ENCODE measurements around the gene UBR3.

Gene UBR3

DNA sequence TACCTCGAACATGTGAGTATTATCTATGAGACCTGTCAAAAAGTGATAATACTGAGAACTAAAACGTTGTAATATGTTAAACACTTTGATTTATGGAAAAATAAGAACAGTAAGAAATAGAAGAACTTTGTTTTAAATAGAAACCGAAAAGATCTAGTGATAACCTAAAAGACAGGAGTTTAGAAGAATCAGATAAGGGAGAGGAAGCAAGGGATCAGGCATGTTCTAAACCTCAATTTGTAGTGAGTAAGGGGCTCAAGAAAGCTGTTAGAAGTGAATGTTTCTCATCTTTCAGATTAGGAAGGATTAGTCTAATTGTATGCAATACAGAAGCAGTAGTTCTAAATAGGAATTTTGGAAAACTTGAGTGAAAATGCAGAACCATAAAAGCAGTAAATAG is 182.0 kb downstream of the UBR3 start:
- no peak for DNase-seq

DNA sequence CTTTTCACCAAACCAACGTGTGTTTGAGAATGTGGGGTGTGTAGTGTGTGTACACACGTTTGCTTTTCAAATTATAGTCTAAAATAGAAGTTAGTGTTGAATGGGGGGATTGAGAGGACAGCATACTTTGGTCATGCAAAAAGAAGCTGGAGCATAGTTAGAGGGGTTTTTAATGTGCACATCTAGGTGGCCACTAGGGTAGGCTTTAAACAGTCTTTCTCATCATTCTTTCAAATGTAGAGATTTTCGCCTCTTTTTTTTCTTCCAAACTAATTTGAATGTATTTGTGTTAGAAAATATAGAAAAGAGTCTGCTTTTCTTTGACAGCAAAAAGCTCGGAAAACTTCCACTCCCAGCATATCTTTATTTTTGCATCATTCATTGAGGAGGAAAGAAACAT is 185.5 kb downstream of the UBR3 start:
- DNase-seq: no peak

DNA sequence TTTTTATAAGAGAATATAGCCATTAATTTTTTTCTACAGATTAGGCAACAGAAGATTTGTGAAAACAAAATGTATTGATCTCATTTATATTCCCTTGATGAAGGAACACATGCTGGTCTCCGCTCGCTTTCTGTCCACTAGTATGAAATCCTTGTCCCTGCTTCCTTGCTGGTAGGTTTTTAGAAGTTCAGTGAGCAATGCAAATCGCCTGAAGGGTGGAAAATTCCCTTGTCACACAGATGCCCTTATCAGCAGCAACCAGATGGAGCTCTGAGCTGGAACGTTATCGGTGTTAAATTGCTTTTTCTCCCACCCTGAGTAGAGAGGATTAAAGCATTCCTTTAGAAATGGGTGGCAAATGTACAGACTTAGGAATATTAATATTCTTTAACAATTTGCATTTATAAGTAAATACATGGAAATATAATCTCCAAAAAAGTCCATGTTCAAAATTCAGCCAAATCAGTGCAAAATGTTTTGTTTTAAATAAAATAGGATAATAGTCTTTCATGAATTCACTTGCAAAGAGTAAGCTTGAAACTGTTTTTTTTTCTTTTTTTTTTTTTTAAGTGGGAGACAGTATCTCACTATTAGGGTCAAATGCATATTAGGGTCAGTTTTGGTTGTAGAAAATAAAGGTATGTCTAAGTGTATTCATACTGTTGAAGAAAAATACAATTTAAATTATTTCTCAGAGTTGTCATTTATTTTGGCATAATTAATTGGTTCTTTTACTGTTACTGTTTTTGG is 186.7 kb downstream of the UBR3 start:
- DNase-seq: no peak

DNA sequence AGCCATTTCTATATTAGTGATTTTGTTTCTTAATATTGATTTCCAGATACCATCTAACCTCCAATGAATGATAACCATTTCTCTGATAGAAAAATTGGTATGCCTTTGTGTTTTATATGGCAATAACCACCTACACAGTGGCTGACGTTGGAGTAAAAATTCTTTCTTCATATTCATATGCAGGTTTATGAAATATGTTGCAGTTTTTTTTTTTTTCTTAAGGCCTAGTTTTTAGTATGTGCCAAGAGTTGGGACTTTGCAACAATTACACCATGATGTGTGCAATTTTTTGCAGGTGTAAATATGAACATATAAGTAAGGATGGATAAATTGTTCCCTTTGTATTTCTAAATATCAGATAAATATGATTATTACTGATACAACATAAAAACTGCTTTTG is 187.5 kb downstream of the UBR3 start:
- no peak for DNase-seq

DNA sequence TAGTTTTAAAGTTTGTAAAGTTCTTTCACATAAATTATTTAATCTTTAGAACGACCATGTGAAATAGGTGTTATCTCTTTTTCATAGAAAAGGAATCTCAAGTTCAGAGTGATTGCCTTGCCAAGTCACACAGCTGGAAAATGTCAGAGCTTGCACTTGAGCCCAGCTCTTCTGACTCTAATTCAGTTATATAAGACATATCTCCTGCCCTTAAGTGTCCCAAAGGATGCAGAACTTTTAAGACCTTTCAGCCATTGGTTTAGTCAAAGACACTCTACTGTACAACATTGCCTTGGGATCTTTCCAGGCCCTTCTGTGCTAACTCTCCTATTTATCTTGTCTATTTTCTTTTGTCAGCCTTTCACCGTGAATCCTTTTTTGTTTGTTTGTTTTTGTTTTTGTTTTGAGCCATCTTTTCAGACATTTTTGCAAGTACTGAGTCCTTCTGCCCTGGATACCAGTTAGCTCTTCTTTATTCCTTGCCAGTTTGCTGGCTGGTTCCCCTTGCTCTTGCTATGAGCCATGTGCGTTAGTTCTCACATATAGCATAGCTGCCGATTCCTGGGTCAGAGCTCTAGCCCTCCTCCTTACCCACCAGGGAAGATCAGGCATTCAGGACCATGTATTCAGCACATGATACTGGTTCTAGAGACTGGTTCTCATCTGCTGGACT is 190.7 kb downstream of the UBR3 start:
- no peak for DNase-seq

DNA sequence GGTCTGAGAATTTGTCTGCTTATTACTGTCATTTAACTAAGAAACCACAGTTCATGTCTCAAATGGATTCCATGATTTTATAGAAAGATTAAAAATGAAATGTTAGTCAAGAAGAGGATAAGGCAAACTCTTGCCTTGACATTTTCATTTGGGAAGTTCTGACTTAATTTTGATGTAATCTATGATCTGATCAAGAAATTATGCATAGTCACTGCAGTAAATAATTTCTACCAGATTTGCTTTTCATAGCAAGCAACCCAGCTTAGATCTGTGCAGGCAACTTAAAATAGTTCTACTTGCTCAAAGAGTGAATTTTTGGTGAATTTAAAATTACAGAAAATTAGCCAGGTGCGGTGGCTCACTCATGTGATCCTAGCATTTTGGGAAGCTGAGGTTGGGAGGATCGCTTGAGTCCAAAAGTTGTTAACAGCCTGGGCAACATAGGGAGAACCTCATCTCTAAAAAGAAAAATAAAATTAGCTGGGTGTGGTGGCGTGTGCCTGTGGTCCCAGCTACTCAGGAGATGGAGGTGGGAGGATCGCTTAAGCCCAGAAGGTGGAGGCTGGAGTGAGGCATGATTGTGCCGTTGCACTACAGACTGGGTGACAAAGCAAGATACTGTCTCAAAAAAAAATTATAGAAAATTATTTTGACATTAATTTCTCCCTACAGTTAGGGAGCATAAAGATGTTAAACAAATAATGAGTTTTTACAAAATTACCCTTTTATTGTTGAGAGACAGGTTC is 192.0 kb downstream of the UBR3 start:
- DNase-seq: no peak

DNA sequence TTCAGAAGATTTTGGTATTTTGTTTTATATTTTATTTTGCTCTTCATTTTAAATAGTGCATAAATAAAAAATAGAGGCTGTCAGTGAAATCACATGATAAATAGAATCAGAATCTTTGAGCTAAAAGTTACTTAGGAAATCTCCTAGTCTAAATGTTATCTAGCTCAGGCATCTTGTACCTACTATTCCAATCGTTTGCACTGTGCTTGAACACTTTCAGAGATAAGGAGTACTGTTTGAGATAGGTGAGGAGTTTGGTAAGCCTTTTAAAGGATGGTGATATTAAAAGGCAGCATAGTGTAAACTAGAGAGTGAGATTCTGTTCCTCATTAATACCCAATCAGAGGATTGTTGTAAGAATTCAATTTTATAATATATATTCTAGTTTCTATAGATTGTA is 193.5 kb downstream of the UBR3 start:
- DNase-seq: no peak

DNA sequence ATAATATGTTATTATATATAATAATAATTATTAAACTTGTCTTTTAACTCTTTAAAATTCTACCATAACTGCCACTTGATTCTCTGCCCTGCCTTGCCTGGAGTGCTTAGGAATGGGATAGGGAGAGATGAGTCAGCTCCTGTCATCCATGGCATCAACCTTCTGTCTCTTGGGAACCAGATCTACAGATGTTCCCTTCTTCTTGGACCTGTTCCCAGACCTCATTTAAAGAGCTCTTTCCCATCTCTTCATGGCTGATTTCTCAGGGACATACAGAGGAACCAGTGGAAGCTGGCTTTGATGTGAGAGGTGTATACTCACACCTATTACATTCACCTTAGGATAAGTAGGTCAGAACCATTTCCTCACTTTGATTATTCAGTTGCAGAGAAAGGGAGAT is 195.4 kb downstream of the UBR3 start:
- no peak for DNase-seq

DNA sequence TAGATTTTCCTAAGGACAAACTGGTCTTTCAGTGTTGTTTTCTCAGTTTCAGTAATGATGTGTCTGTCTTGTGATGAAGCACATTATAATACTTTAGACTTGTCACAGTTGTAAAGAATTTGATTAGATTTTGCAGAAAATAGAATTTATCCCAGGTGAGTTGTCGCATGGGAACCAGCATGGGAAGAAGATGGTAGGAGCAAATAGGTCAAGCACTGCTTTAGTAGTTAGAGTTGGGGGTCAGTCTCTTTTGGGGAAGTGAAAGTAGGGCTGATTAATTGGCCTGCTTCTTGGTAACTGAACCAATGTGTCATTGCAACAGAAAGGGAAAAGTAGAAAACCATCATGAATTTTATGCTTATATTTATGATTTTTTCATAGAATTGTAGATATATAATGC is 197.5 kb downstream of the UBR3 start:
- DNase-seq: no peak

DNA sequence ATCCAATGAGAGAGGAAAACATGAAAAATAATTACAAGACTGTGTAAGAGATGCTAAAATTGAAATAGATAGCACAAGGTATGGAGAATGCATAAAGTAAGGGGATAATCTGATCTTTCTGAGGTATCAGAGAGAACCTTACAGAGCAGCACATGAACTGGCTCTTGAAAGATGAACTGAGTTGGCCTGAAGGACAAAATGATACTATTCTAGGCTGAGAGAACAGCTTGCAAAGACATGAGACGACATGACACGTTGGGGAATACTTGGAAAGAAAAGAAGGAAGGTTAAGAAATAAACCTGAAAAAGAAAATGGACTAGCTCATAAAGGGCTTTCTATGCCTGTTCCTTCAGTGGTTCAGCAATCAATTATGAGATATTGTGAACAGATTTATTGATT is 198.0 kb downstream of the UBR3 start:
- no peak for DNase-seq

DNA sequence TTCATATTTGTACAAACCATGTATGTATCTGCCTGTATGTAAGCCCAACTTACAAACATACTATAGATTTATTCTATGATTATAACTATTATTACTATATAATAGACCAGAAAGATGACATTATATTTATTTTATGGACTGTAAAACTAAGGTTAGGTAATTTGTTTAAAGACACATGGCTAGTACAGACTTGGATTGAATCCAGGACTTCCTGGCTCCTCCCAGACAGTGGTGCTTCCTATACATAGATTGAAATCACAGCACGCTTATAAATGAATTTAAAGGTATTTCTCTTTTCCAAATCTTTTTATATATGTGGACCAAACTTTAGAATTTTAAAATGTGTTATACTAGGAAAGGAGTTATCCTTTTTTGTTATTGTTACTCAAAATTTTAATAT is 199.1 kb downstream of the UBR3 start:
- DNase-seq: no peak

DNA sequence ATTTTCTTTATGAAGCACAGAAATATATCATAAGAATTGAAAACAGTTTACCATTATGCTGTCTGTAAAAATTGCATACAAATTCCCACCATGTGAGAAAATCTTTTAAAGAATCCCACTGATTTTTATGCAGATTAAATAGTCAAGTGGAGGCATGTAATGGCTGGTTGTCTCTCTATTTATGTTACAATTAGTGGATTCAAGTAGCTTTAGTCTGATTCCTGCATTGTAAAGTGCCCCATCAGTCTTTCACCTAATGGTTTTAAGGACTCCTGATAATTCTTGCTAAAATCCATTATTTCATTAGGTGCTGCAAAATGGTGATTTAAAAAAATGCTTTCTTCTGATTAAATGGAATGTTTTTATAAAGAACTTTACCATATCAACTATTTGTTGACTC is 202.3 kb downstream of the UBR3 start:
- no peak for DNase-seq

DNA sequence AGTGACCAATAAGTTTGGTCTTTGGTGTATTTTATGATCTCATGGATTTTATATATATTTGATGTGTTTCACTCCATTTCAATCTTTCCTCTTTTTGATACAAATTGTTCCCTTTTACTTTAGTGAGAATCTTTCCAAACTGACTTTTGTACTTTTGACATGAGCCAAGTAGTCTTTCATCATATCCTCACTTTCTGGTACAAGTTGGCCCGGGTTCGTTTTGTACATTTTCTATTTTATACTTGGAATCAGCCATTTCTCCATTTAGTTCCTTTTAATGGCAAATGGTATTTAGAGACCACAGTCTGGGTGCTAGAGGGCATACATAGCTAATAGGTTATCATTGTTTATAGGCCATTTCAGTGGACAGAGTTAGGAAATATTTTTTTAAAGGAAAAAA is 202.8 kb downstream of the UBR3 start:
- DNase-seq: no peak

DNA sequence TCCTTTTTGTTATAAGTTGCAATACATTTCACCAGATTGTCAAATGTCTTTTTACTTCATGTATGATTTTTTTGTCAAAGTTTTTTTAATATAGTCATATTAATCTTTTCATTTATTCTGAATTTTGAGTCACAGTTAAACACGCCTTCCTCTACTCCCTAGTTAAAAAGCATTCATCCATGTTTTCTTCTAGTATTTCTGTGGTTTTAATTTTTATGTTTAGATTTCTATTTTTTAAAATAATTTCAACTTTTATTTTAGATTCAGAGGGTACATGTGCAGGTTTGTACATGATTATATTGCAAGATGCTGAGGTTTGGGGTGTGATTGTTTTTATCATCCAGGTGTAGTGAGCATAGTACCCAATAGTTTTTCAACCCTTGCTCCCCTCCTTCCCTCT is 204.0 kb downstream of the UBR3 start:
- DNase-seq: no peak

DNA sequence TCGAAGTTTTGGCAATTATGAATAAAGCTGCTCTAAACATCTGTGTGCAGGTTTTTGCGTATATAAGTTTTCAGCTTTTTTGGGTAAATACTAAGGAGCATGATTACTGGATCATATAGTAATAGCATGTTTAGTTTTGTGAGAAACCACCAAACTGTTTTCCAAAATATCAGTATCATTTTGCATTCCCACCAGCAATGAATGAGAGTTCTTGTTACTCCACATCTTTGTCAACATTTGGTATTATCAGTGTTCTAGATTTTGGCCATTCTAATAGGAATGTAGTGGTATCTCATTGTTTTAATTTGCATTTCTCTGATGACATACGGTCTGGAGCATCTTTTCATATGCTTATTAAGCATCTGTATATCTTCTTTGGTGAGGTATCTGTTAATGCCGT is 207.3 kb downstream of the UBR3 start:
- DNase-seq: no peak

DNA sequence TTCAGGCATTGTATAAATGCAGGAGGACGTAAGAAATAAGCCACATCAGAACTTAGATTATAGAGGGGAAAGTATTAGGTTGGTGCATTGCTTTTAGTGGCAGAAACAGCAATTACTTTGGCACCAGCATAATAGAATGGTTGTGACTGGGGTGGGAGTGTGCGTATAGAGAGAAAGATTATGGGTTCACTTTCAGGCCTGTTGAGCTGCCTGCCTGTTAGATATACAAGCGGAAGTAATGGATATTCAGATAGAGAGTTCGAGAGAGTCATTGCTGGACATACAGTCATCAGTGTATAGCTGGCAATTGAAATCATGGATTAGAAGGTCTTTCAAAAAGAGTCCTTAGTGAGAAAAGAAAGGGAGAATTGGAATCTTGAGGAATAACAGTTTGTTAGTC is 211.5 kb downstream of the UBR3 start:
- DNase-seq: no peak

DNA sequence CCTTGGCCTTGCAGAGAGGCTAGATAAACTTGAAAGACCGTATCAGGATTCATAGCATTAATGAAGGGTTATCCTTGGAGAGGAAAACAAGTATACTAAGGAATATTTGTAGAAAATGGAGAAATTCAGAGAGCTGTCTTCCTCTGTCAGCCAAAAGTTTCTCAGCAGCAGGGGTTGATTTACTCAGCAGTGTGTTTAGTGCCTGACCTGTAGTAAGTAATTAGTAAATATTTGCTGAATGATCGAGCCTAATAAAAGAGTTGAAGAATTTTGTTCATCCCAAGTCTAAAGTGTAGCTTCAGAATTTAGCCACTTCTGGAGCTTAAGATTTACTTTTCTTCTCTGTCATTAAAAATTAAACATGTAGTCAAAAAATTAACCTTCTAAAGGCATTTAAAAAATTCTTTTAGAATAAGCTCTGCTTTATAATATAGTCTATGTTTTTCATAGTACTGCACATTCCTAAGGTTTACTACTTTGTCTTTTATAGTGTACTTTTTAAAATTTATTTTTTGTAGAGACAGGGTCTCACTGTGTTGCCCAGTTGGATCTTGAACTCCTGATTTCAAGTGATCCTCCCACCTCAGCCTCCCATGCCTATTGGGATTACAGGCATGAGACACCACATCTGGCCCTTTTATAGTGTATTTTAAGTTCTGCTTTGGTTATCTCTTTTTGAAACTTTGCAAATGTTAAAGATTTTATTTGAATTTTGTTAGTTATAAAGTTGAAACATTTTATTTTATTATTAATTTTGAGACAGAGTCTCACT is 212.3 kb downstream of the UBR3 start:
- DNase-seq: no peak

DNA sequence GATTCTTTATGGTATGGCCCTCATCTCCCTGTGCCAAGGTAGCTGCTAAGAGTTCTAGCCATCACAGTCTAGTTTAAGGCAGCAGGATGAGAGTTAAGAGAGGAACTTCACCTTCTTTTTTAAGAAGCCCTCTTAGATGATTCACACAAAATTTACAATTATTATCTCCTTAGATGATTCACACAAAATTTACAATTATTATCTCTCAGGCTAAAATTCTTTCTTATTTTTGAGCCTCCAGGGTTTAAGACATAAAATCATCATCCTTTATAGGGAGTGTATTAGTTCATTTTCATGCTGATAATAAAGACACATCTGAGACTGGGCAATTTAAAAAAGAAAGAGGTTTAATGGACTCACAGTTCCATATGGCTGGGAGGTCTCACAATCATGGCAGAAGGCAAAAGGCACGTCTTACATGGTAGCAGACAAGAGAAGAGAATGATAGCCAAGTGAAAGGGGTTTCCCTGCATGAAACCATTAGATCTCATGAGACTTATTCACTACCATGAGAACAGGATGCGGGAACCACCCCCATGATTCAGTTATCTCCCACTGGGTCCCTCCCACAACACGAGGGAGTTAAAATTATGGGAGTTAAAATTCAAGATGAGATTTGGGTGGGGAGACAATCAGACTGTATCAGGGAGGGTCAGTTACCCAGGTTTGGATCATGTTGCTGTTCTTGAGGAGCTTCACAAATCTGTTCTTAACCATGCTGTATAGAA is 217.7 kb downstream of the UBR3 start:
- DNase-seq: no peak

DNA sequence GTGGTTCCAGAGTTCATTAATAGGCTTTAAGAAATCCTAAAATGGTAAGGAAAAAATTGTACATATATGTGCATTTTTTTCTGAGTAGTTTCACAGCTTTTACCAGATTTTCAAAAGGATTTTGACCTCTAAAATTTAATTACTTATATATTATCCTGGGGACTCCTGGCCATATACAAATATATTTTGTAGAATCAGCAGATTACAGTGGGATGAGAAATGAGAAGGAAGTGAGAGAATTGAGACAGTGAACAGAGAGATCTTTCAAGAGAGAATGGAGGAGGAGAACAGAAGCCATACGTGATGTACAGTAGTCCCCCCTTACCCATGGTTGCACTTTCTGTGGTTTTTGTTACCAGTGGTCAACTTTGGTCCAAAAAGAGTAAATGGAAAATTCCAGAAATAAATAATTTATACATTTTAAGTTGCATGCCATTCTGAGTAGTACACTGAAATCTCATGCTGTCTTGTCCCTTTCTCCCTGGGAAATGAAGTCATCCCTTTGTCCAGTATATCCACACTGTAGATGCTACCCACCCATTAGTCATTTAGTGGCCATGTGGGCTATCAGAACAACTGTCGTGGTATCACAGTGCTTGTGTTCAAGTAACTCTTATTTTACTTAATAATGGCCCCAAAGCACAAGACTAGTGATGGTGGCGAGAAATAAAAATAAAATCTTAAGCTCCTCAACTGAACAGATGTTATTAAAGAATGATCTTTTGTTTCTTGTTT is 220.2 kb downstream of the UBR3 start:
- DNase-seq: no peak

DNA sequence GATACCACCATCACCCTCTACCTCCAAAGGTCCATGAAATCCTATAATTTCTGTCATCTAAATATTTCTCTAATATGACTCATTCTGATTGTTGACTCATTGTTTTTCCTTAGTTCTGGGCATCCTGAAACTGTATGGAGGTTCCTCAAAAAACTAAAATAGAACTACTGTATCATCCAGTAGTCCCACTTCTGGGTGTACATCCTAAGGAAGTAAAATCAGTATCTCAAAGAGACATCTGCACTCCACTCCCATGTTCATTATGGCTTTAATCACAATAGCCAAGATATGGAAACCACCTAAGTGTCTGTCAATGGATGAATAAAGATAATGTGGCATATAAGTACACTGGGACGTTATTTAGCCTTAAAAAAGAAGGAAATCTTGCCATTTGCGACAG is 224.9 kb downstream of the UBR3 start:
- DNase-seq: no peak

DNA sequence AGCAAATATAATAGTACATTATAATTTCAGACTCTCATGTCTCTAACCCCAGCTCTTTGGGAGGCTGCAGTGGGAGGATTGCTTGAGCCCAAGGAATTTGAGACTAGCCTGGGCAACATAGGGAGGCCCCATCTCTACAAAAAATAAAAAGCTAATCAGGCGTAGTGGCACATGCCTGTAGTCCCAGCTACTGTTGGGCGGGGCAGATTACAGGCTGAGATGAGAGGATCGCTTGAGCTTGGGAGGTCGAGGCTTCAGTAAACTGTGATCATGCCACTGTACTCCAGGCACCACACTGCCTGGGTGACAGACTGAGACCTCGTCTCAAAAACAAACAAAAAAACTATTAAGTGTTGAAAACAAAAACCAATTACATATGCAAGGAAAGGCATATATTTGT is 227.7 kb downstream of the UBR3 start:
- no peak for DNase-seq

DNA sequence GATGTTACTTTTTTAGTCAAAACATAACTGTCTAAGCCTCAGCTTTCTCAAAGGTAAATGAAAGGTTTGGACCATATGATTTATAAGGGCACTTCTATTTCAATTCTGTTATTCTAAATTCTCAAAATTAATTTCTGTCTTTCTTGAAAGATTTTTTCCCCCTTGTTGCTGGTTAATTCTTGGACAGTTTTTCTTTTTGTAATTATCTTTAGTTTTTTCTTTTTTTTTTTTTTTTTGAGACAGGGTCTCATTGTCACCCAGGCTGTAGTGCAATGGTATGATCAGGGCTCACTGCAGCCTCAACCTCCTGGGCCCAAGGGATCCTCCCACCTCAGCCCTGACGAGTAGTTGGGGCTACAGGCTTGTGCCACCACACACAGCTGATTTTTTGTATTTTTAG is 229.6 kb downstream of the UBR3 start:
- DNase-seq: no peak

Data from activated CD4-positive, alpha-beta T cell treated with anti-CD3 and anti-CD28 coated beads, Interleukin-10, Interleukin-2, amounts not matched to agents 100 ng/mL and 50 ng/mL, durations not matched to agents 16 hours and 8 hours (primary cell).